Right atrium auricular region (tissue), 2 donors: ENCODE results near the gene CFAP410. TPM values are rescaled to one million over a fixed set of nuclear protein-coding genes. Genes with fewer than 3 reads are reported as not detected.

Experiments used
- DNase-seq: peaks from one replicate; pipeline ENCODE4 v3.0.0-alpha.2; 2019; ENCODE audit warnings: low spot score
- H3K27ac ChIP-seq, 2 donors: fragments of 200-600 bp; sonication (generic); 1 replicate in 1 of 2; 2 replicates in 1 of 2; pipeline ENCODE4 v1.5.1; 2016 to 2019
- H3K27me3 ChIP-seq, 2 donors: fragments of 200-600 bp; sonication (generic); one replicate each; pipeline versions ENCODE4 v1.5.1 to v1.6.0; 2017 to 2019
- H3K36me3 ChIP-seq: fragments of 200-600 bp; sonication (generic); one replicate; pipeline ENCODE4 v1.5.1; 2016
- H3K4me1 ChIP-seq, 2 donors: fragments of 200-600 bp; sonication (generic); one replicate each; pipeline versions ENCODE4 v1.5.1 to v1.6.0; 2017 to 2019
- H3K4me3 ChIP-seq, 2 donors: fragments of 200-600 bp; sonication (generic); 1 replicate in 1 of 2; 2 replicates in 1 of 2; pipeline ENCODE4 v1.5.1; 2017 to 2019; ENCODE audit warnings: mild to moderate bottlenecking in 1 of 2, moderate library complexity in 1 of 2
- H3K9me3 ChIP-seq, 2 donors: fragments of 200-600 bp; sonication (generic); one replicate each; pipeline ENCODE4 v1.5.1; 2019
- total RNA-seq, 2 donors: library from RNA; depleted of rRNA; stranded (reverse); fragments of >200 nt; gene quantifications; one replicate each; pipeline ENCODE4 v1.1.0, GENCODE V29; 2016
- TF ChIP-seq, protein P1 (sequence below), 2 donors: fragments of 200-600 bp; sonication (generic); IDR thresholded peaks; one replicate each; pipeline ENCODE4 v1.5.1; 2019; ENCODE audit warnings: antibody characterized with exemption in 2 of 2

CFAP410 gene
- total RNA-seq, 2 donors from 2014 or later, result 21.4 to 23.2 TPM

DNA sequence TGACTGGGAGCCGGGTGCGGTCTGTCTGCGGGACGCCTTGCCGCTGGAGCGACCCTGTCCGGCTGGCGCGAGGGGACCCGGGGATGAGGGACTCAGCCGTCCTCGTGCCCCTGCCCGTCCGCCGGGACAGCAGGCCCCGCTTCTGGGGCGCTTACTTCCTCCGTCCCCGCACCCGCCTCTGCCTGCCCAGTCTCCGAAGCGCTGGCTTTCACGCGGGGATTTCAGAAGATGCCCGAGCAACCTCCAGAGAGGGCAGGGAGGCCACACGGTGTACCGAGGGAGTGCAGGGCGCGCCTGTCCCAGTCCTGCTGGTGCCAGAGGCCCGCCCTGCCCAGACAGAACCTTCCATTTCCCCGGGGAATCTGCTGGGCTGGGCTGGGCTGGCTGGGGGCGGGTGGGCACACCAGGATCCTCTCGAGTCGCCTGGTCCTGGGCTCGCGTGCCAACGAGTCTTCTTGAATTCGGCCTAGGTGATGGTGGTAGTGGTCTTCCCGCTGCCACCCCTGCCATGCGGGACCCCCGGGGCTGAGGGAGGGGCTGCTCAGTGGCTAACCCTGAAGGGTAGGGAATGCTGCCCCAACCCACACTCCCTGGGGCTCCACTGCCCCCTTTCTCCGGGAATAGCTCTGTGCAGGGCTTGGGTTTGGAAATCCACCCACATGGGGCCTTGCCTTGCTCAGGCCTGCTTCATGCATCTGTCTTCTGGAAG lies 11.7 kb upstream of the CFAP410 start:
- Histone ChIP-seq H3K9me3 (no peaks in the 10 kb centered on the region), H3K27me3 (peaks cover 0 to 3% of the 10 kb centered on the region in 2 donors), H3K4me3 (no peak overlapping the region), H3K36me3 (no peaks in the 10 kb centered on the region), H3K4me1 (peaks cover 0 to 7% of the 10 kb centered on the region in 2 donors), H3K27ac (no peak overlapping the region)
- TF ChIP-seq, protein P1, sequence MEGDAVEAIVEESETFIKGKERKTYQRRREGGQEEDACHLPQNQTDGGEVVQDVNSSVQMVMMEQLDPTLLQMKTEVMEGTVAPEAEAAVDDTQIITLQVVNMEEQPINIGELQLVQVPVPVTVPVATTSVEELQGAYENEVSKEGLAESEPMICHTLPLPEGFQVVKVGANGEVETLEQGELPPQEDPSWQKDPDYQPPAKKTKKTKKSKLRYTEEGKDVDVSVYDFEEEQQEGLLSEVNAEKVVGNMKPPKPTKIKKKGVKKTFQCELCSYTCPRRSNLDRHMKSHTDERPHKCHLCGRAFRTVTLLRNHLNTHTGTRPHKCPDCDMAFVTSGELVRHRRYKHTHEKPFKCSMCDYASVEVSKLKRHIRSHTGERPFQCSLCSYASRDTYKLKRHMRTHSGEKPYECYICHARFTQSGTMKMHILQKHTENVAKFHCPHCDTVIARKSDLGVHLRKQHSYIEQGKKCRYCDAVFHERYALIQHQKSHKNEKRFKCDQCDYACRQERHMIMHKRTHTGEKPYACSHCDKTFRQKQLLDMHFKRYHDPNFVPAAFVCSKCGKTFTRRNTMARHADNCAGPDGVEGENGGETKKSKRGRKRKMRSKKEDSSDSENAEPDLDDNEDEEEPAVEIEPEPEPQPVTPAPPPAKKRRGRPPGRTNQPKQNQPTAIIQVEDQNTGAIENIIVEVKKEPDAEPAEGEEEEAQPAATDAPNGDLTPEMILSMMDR (IDR thresholded peaks at IDR 0.05), result no peak
- no peak for DNase-seq

DNA sequence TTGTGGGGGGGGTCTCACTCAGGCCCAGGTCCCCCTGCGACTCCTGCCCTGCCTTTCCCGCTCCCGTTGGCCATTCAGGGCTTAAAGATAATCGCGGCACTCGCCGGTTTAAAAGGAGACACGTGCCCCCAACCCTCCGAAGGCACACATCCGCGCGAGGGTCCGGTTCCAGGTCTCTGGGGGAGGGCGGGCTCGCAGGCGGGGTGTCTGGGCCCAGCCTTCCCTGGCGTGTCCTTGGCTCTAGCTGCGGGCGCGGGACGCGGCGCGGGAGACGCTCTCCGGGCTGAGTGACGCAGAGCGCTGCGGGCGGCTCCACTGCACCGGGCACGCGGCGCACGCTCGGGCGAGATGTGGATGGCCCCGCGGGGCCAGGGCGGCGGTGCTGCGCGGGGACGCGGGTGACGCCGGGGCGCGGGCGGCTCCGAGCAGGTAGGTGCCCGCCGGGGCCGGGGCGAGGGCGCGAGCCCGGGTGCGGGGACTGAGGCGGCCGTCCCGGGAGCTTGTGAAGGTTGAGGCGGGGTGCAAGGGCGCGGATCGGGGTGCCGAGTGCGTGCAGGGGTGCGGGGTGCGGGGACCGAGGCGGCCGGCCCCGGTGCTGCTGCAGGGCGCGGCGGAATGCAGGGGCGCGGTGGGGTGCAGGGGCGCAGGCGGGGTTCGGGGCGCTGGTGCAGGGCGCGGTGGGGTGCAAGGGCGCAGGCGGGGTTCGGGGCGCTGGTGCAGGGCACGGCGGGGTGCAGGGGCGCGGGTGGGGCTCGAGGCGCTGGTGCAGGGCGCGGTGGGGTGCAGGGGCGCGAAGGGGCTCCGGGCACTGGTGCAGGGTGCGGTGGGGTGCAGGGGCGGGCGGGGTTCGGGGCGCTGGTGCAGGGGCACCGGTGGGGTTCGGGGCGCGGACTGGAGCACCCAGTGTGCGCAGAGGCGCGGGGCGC lies 10.9 kb upstream of the CFAP410 start:
- Histone ChIP-seq H3K4me1 (peaks cover 0 to 7% of the 10 kb centered on the region in 2 donors), H3K27me3 (peaks cover 0 to 3% of the 10 kb centered on the region in 2 donors), H3K36me3 (no peaks in the 10 kb centered on the region), H3K27ac (no peak overlapping the region), H3K4me3 (peak overlapping the region in 1 of 2 donors; percentile 19), H3K9me3 (no peaks in the 10 kb centered on the region)
- TF ChIP-seq, protein P1 (IDR thresholded peaks at IDR 0.05), result no peak
- no peak for DNase-seq

DNA sequence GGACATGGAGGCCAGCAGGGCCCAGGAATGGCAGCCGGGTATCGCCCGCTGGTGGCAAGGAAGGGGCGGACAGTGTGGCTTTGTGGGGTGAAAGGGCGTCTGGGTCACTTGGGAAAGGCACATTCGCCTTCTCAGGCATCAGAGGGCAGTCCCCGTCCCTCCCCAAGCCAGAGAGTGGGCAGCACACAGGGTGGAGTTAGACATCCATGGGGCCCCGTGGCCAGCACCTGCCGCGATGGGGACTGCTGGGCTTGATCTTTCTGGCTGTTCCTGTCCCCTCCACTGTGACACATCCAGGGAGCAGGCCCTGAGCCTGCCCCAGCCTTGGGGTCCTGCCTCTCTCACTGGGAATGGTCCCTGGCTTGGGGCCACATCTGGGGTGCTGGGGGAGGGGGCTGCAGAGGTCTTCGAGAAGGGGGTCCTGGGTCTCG lies 10.2 kb upstream of the CFAP410 start:
- Histone ChIP-seq H3K27me3 (peaks cover 0 to 3% of the 10 kb centered on the region in 2 donors), H3K27ac (no peak overlapping the region), H3K4me3 (no peak overlapping the region), H3K4me1 (peaks cover 0 to 7% of the 10 kb centered on the region in 2 donors), H3K36me3 (no peaks in the 10 kb centered on the region), H3K9me3 (no peaks in the 10 kb centered on the region)
- TF ChIP-seq, protein P1 (IDR thresholded peaks at IDR 0.05), result no peak
- no peak for DNase-seq

DNA sequence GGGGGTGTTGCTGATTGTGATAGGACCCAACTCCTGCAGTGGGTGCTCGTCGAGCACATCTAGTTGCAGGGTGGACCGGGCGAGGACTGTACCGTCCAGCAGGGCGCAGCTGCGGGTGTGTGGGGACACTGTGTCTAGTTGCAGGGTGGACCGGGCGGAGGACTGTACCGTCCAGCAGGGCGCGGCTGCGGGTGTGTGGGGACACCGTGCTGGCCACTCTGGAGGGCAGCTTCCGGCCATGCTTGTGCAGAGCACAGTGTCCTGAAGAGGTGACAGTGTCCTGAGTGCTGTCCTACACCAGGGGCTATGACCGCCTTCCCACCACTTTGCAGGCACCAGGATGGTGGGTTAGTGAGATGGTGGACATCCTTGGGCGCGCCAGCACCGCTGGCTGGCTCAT lies 9.7 kb upstream of the CFAP410 start:
- H3K4me1 ChIP-seq, result peaks cover 0 to 7% of the 10 kb centered on the region in 2 donors

DNA sequence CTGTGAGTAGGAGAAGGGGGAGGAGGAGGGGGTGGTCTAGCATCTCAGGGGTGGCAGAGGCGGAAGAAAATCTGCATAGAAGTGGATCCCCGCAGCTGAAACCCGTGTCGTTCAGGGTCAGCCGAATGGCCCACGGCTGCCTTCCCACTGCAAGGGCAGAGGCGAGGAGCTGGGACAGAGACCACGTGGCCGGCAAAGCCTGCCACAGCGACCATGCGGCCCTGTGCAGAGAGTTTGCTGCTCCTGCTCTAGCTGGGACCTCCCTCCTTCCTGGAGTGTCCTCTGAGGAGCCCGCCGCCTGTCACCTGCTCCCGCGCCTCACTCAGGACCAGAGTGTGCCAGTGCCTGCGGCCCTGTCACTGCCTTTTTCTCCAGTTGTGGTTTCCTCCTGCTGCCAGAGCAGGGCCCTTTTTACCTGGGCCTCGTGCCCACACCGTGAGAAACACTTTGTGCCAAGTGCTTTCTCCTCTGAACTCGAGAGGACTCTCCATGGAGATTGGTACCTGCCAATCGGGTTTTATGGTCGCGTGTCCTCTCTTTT lies 8.8 kb upstream of the CFAP410 start:
- TF ChIP-seq, protein P1 (IDR thresholded peaks at IDR 0.05), result no peak
- DNase-seq, result no peak
- Histone ChIP-seq H3K4me3 (no peak overlapping the region), H3K27me3 (peaks cover 0 to 3% of the 10 kb centered on the region in 2 donors), H3K9me3 (no peaks in the 10 kb centered on the region), H3K4me1 (peaks cover 0 to 7% of the 10 kb centered on the region in 2 donors), H3K27ac (no peak overlapping the region), H3K36me3 (no peaks in the 10 kb centered on the region)

More for the DNA sequence above, 9.7 kb upstream of the CFAP410 start:
- TF ChIP-seq, protein P1 (IDR thresholded peaks at IDR 0.05), result no peak
- Histone ChIP-seq H3K27me3 (peaks cover 0 to 3% of the 10 kb centered on the region in 2 donors), H3K36me3 (no peaks in the 10 kb centered on the region), H3K4me3 (no peak overlapping the region), H3K9me3 (no peaks in the 10 kb centered on the region), H3K27ac (no peak overlapping the region)
- no peak for DNase-seq
